BJ (cell line): ENCODE results near the gene ZSWIM8. TPM values are rescaled to one million over a fixed set of nuclear protein-coding genes. Genes with fewer than 3 reads are reported as not detected.
"Not testable (repeated sequence)": the region's sequence is repeated elsewhere in the genome, so short reads cannot be mapped to it uniquely, and the experiment has no call there.

Source experiments
- CTCF ChIA-PET: fragments of 350-600 bp; formaldehyde crosslinking; extraction: SDS; loops from one replicate; lab custom pipeline; 2021; ENCODE audit warnings: antibody characterized with exemption, inconsistent platforms; lab: Yijun Ruan, JAX
- POLR2A ChIA-PET: fragments of 300-600 bp; sonication (Branson Sonifier 250); formaldehyde crosslinking; extraction: SDS; loops from one replicate; lab custom pipeline; 2021; ENCODE audit warnings: antibody characterized with exemption; lab: Charles Lee
- DNase-seq: peaks from one replicate; pipeline ENCODE4 v3.0.0-alpha.2; 2011; ENCODE audit warnings: low read depth
- H3K27me3 ChIP-seq: 2 replicates; pipeline ENCODE4 v1.6.0; 2011; ENCODE audit warnings: low read length; ENCODE audit not compliant: control insufficient read depth, insufficient read depth
- H3K36me3 ChIP-seq: 2 replicates; pipeline ENCODE4 v1.5.1; 2011; ENCODE audit warnings: low read length; ENCODE audit not compliant: control insufficient read depth, insufficient read depth
- H3K4me3 ChIP-seq: 2 replicates; pipeline ENCODE4 v1.5.1; 2011; ENCODE audit warnings: low read depth, mild to moderate bottlenecking, control low read depth, low read length
- CTCF ChIP-seq: IDR thresholded peaks from 2 replicates; pipeline ENCODE4 v1.5.1; 2011; ENCODE audit warnings: low read depth, mild to moderate bottlenecking, control low read depth, inconsistent platforms, low read length, moderate library complexity; ENCODE audit not compliant: insufficient read depth
- polyA minus RNA-seq: library from RNA; depleted of rRNA, polyadenylated mRNA; stranded (reverse); fragments of >200 nt; gene quantifications from 2 replicates; pipeline ENCODE4 v1.2.3, GENCODE V29; 2011; rRNA and poly(A)+ RNA removed
- polyA plus RNA-seq: library from polyadenylated mRNA; depleted of rRNA; stranded (reverse); fragments of >200 nt; gene quantifications from 2 replicates; pipeline ENCODE4 v1.2.3, GENCODE V29; 2011; rRNA removed

The ZSWIM8 gene
- 39.3 and 82.0 TPM in 2 replicates for polyA plus RNA-seq
- polyA minus RNA-seq, result 63.0 and 108 TPM in 2 replicates

GRCh38 chr10:73785211-73785720, at the start of gene ZSWIM8:
Gene ZSWIM8, plus strand, starts transcription at chr10:73785606. Its CDS starts 273 bp downstream, at chr10:73785879.
- Histone ChIP-seq H3K4me3 (peak within 1 kb of the TSS; percentile 74), H3K27me3 (no peaks in the 10 kb centered on the region), H3K36me3 (peaks cover 18% of the 10 kb centered on the region)
- peak; percentile 85 for DNase-seq
- 0 out of 2 replicates have a peak, but pooled peaks have one; percentile 2 for TF ChIP-seq CTCF
- ChIA-PET CTCF (interaction anchor here (0.6 to 1.7 kb wide), 3 partner anchors 9 to 95 kb away, joined by 3 to 6 read pairs (median 5); no protein-coding TSS in a partner anchor), POLR2A (no interaction called here)

GRCh38 chr10:73740501-73741254, 44.7 kb upstream of the ZSWIM8 start:
- CTCF ChIA-PET, result interaction anchor here (0.6 to 1.1 kb wide), 4 partner anchors 9 to 228 kb away, joined by 3 to 4 read pairs (median 3); no protein-coding TSS in a partner anchor
- DNase-seq, H3K36me3 ChIP-seq, POLR2A ChIA-PET, H3K4me3 ChIP-seq, H3K27me3 ChIP-seq: not testable (repeated sequence)

GRCh38 chr10:73742454-73742734, 43.0 kb upstream of the ZSWIM8 start:
- TF ChIP-seq CTCF, result no peak
- no peaks in the 10 kb centered on the region for H3K27me3 ChIP-seq
- DNase-seq, result no peak
- H3K4me3 ChIP-seq, result no peak overlapping the region
- CTCF ChIA-PET, result interaction anchor here (1.5 kb wide), 1 partner anchor 12 kb away, joined by 4 read pairs; no protein-coding TSS in a partner anchor
- POLR2A ChIA-PET, result no interaction called here
- peaks cover 6% of the 10 kb centered on the region for H3K36me3 ChIP-seq

GRCh38 chr10:73743327-73743904, 42.0 kb upstream of the ZSWIM8 start:
- ChIA-PET POLR2A (interaction anchor here (0.6 kb wide), 1 partner anchor 10 kb away, joined by 15 read pairs; no protein-coding TSS in a partner anchor), CTCF (interaction anchor here (0.7 to 1.5 kb wide), 5 partner anchors 8 to 1810 kb away, joined by 3 to 5 read pairs (median 4); a partner anchor contains a TSS)
- no peaks in the 10 kb centered on the region for H3K27me3 ChIP-seq
- H3K36me3 ChIP-seq, result peaks cover 4% of the 10 kb centered on the region; the same call in 1 of the 2 replicates
- no peak for DNase-seq
- no peak for TF ChIP-seq CTCF
- peak overlapping the region; percentile 81 for H3K4me3 ChIP-seq

- CTCF ChIA-PET, result interaction anchor here (1.2 to 1.5 kb wide), 4 partner anchors 9 to 28 kb away, joined by 3 to 5 read pairs (median 4); a partner anchor contains a TSS
- Histone ChIP-seq H3K36me3 (peaks cover 4% of the 10 kb centered on the region; the same call in 1 of the 2 replicates), H3K27me3 (no peaks in the 10 kb centered on the region), H3K4me3 (peak within 1 kb of the TSS; percentile 81)
- no peak for TF ChIP-seq CTCF
- peak; percentile 74 for DNase-seq
- POLR2A ChIA-PET, result interaction anchor here (0.7 to 1.2 kb wide), 3 partner anchors 14 to 38 kb away, joined by 3 read pairs; partner anchors contain the start of gene CHCHD1
Measured at GRCh38 chr10:73743905-73744663, 41.3 kb upstream of the ZSWIM8 start, which contains the start of gene SEC24C. Gene SEC24C, plus strand, starts transcription at chr10:73744372. Its CDS starts 2,461 bp downstream, at chr10:73746833.
